Measurements from ENCODE around the gene CDK5. TPM values are rescaled to one million over a fixed set of nuclear protein-coding genes. Genes with fewer than 3 reads are reported as not detected.
A peak's percentile ranks its signal among the peaks of the same experiment; 100 is the strongest.

CDK5 gene
- total RNA-seq (10 to 100 TPM; 15.4 to 29.8 (median 23.5) TPM), polyA plus RNA-seq (10 to 100 TPM; 15.8 to 19.3 (median 15.9) TPM)
- long read RNA-seq, donor 1, transcript CDK5-204 (12 exons, 1,758 nt) = major isoform, 12 of 13 reads
- long read RNA-seq, donor 1, partial matches to known transcripts = 0 of 13 reads
- long read RNA-seq, donor 1, other reads (novel, unspliced or antisense) = 0 of 13 reads
- long read RNA-seq, donor 2, partial matches to known transcripts = 0 of 3 reads
- long read RNA-seq, donor 2, other reads (novel, unspliced or antisense) = 0 of 3 reads
- long read RNA-seq, donor 3, transcript CDK5-204 (12 exons, 1,758 nt) = major isoform, 8 of 8 reads
- long read RNA-seq, donor 3, partial matches to known transcripts = 0 of 8 reads
- long read RNA-seq, donor 3, other reads (novel, unspliced or antisense) = 0 of 8 reads
- long read RNA-seq, donor 4, transcript CDK5-204 (12 exons, 1,758 nt) = major isoform, 15 of 21 reads
- long read RNA-seq, donor 4, partial matches to known transcripts = 3 of 21 reads
- long read RNA-seq, donor 4, other reads (novel, unspliced or antisense) = 2 of 21 reads
- long read RNA-seq, donor 5, transcript CDK5-204 (12 exons, 1,758 nt) = major isoform, 27 of 29 reads
- long read RNA-seq, donor 5, partial matches to known transcripts = 0 of 29 reads
- long read RNA-seq, donor 5, other reads (novel, unspliced or antisense) = 2 of 29 reads
- long read RNA-seq, donor 6, transcript CDK5-204 (12 exons, 1,758 nt) = major isoform, 15 of 19 reads
- long read RNA-seq, donor 6, partial matches to known transcripts = 0 of 19 reads
- long read RNA-seq, donor 6, other reads (novel, unspliced or antisense) = 3 of 19 reads
- long read RNA-seq, donor 7, partial matches to known transcripts = 0 of 3 reads
- long read RNA-seq, donor 7, other reads (novel, unspliced or antisense) = 0 of 3 reads
- long read RNA-seq, donor 8, transcript CDK5-204 (12 exons, 1,758 nt) = major isoform, 12 of 19 reads
- long read RNA-seq, donor 8, partial matches to known transcripts = 7 of 19 reads
- long read RNA-seq, donor 8, other reads (novel, unspliced or antisense) = 0 of 19 reads
- long read RNA-seq, donor 9, transcript CDK5-204 (12 exons, 1,758 nt) = major isoform, 6 of 6 reads
- long read RNA-seq, donor 9, partial matches to known transcripts = 0 of 6 reads
- long read RNA-seq, donor 9, other reads (novel, unspliced or antisense) = 0 of 6 reads
- long read RNA-seq, donor 10, partial matches to known transcripts = 0 of 3 reads
- long read RNA-seq, donor 10, other reads (novel, unspliced or antisense) = 0 of 3 reads

DNA sequence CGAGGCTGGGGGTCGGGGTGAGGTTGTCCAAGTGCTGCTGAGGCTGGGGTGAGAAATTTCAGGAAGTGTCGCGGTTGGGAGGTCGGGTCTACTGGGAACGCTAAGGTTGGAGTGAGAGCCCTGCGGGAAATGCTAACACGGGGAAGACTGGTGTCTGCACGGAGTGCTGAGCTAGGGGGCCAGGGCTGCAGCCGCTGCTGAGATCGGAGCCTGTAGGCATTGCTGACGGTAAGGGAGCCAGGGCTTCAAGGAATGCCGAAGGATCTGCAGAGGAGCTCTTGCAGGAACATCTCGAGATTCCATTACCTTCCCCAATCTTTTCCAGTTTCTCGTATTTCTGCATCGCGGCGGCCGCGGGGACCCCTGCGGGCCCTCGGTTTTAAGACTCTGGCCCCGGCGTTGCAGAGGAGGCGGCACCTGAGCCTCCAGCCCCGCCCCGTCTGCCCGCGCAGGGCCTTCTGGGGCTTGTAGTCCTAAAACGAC lies at the start of gene CDK5:
TSS of gene CDK5 (minus strand) at position 392 of the 483 bp plus-strand sequence. CDS start at position 343, 49 bp downstream.
- WGBS, 4 donors = 0 to 1% (median 0%) methylated on average over 13 to 30 of the region's 30 CpGs
- intact Hi-C loops (cut with DNase I) = no loop called here
- H3K4me1 ChIP-seq (replicated peaks in 1 of 2) = peaks cover 36 to 47% of the 10 kb centered on the region in 2 donors

DNA sequence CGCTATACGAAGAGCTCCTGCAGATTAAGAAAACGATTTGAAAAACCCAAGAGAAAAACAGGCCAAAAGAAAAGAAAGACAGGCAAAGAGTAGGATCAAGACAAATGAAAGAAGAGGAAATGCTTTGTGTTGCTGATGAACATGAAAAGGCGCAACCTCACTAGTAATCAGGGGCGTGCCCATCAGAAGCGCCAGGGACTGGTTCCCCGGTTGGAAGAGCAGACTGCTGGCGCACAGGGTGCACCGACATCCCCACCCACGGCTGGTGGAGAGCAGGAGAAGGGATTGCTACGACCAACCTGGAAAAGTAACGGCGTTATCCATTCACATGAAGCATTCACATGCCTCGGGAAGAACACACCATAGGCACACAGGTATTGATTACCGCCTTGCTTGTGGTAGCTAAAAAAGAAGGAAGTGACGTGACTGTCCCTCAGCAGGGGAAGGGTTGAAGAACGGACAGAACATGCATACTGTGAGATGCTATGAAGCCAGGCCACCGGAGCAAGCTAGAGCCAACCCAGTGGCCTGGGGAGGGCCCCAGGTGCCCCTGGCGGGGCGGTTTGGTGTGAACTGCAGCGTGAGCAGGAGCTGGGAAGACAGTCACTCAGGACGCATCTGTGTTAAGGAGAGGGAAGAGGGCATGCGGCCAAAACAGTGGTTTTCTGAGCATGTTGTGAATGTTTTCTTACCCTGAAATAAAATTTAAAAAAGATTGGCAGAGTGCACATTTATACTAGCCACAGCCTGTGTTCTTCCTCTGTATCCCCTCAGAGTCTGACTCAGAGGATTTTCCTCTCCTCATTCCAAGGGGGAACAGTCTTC lies 46.9 kb upstream of the CDK5 start:
- no peaks in the 10 kb centered on the region for H3K36me3 ChIP-seq (replicated peaks in 1 of 2)
- no peak for TF ChIP-seq POLR2A (IDR thresholded peaks at IDR 0.05)
- no peak for TF ChIP-seq CTCF (IDR thresholded peaks at IDR 0.05)
- WGBS, 4 donors = 79 to 82% (median 81%) methylated on average over 23 of the region's 23 CpGs

More for the DNA sequence above, at the start of gene CDK5:
- Histone ChIP-seq H3K9me3 (replicated peaks in 1 of 3) (no peaks in the 10 kb centered on the region), H3K27me3 (no peaks in the 10 kb centered on the region), H3K4me3 (peak within 1 kb of the TSS; percentile 30 to 98 (median 90)), H3K36me3 (replicated peaks in 1 of 2) (no peaks in the 10 kb centered on the region), H3K27ac (peak within 1 kb of the TSS; percentile 92 to 96 (median 96))
- peak in 1 of 7 donors; percentile 40 for DNase-seq
- TF ChIP-seq CTCF (IDR thresholded peaks at IDR 0.05) (no peak), POLR2A (IDR thresholded peaks at IDR 0.05) (no peak)

DNA sequence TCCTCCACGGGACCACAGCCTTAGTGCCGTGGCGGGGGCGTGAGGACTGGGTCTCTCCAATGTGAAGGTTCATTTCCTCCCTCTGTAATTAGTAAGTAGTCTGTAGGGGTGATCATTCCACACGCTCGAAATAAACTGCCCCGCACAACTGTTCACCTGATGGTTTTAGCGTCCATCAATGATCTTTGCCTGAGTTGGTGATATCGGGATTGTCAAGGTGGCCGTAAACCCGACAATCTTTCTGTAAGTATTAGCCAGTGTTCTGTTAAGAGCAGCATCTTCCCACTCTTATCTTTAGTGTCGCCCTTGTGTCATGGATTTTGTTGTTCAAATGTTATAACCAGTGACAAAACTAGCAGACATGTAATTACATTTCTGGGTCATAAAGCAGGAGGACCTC lies 46.3 kb upstream of the CDK5 start:
- no peak for DNase-seq
- Histone ChIP-seq H3K4me3 (no peak overlapping the region), H3K36me3 (replicated peaks in 1 of 2) (no peaks in the 10 kb centered on the region), H3K27ac (no peak overlapping the region), H3K27me3 (no peaks in the 10 kb centered on the region), H3K9me3 (replicated peaks in 1 of 3) (no peaks in the 10 kb centered on the region), H3K4me1 (replicated peaks in 1 of 2) (no peaks in the 10 kb centered on the region)
- 76 to 93% (median 86%) methylated on average over 12 of the region's 12 CpGs for WGBS, 4 donors
- intact Hi-C loops (cut with DNase I) = no loop called here
- TF ChIP-seq CTCF (IDR thresholded peaks at IDR 0.05) (no peak), POLR2A (IDR thresholded peaks at IDR 0.05) (no peak)

More for the DNA sequence above, 46.9 kb upstream of the CDK5 start:
- no peak overlapping the region for H3K27ac ChIP-seq
- H3K4me1 ChIP-seq (replicated peaks in 1 of 2) = no peaks in the 10 kb centered on the region
- H3K9me3 ChIP-seq (replicated peaks in 1 of 3) = no peaks in the 10 kb centered on the region
- no peak for DNase-seq
- no peak overlapping the region for H3K4me3 ChIP-seq
- H3K27me3 ChIP-seq = no peaks in the 10 kb centered on the region
- intact Hi-C loops (cut with DNase I) = no loop called here

All from adrenal gland (tissue), 19 donors.